Peyer's patch (tissue), 4 donors: Measurements from ENCODE around the gene GGT1. TPM values are rescaled to one million over a fixed set of nuclear protein-coding genes. Genes with fewer than 3 reads are reported as not detected.
A peak's percentile ranks its signal among the peaks of the same experiment; 100 is the strongest.
"Not testable (repeated sequence)": the region's sequence is repeated elsewhere in the genome, so short reads cannot be mapped to it uniquely, and the experiment has no call there.

Experiments
- DNase-seq, 3 donors: peaks; one replicate each; pipeline ENCODE4 v3.0.0-alpha.2; 2017 to 2019
- H3K27ac ChIP-seq, 4 donors: fragments of 200-600 bp; sonication (generic); one replicate each; pipeline ENCODE4 v1.5.1; 2016 to 2019
- H3K27me3 ChIP-seq, 2 donors: fragments of 200-600 bp; sonication (generic); one replicate each; pipeline ENCODE4 v1.5.1; 2019
- H3K36me3 ChIP-seq, 3 donors: fragments of 200-600 bp; sonication (generic); one replicate each; pipeline ENCODE4 v1.5.1; 2016 to 2019
- H3K4me1 ChIP-seq, 4 donors: fragments of 200-600 bp; sonication (generic); one replicate each; pipeline ENCODE4 v1.5.1; 2016 to 2019
- H3K4me3 ChIP-seq, 4 donors: fragments of 200-600 bp; sonication (generic); 1 replicate in 3 of 4; 2 replicates in 1 of 4; pipeline ENCODE4 v1.5.1; 2016 to 2019; ENCODE audit warnings: mild to moderate bottlenecking in 1 of 4
- H3K9me3 ChIP-seq, 4 donors: fragments of 200-600 bp; sonication (generic); one replicate each; pipeline ENCODE4 v1.5.1; 2016 to 2019; ENCODE audit warnings: mild to moderate bottlenecking in 1 of 4
- POLR2A ChIP-seq, 2 donors: fragments of 450-650 bp; IDR thresholded peaks; one replicate each; pipeline ENCODE4 v1.5.1; 2017; ENCODE audit warnings: antibody characterized with exemption in 2 of 2, mild to moderate bottlenecking in 2 of 2, moderate library complexity in 2 of 2
- total RNA-seq, 4 donors: library from RNA; depleted of rRNA; stranded (reverse); fragments of >200 nt; gene quantifications; one replicate each; pipeline ENCODE4 v1.1.0, GENCODE V29; 2016
- TF ChIP-seq, protein P1 (sequence below), 6 experiments: fragments of 450-650 bp in 4 of 6; fragments of 200-600 bp in 2 of 6; sonication (generic) in 1 of 6; IDR thresholded peaks; one replicate each; pipeline ENCODE4 v1.5.1; 2017 to 2019; ENCODE audit warnings: antibody characterized with exemption in 6 of 6, mild to moderate bottlenecking in 3 of 6, moderate library complexity in 1 of 6

The GGT1 gene
- total RNA-seq, 4 donors from 2014 or later, result 63.5 to 370 (median 238) TPM

DNA sequence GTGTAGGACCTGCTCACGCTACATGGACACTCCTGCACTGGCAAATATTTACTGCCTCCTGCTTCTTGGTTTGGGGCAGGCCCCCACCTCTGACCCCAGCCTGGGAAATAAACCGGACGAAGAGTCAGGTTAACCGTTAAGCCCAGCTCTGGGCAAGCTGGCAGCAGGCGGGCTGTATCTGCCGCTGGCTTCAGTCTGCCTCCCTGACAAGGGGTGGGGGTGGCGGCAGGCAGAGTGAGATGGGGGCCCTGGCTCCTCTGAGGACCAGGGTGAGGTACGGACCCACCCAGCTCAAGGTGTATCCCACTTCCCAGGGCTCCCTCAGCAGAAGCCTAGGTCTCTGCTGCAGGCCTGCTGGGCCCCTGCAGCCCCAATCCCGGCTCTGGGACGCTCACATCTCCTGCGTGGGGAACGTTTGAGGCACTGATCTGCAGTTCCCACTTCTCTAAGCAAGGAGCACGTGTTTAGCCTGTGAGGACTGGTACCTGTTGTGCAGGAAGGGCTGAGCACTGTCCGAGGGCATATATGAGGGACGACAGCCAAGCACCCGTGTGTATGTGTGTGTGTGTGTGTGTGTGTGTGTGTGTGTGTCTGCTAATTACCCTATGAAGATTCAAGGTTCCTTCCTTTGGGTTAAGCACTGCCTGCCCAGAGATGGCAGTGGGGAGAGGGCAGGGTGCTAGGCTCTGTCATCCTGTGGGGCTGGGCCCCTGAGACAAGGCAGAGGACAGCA lies 9.0 kb upstream of the GGT1 start:
- H3K27ac ChIP-seq, result peak overlapping the region in 3 of 4 donors; percentile 61 to 95 (median 88)
- no peak overlapping the region for H3K4me3 ChIP-seq
- DNase-seq, result peak in 2 of 3 donors; percentile 68 to 73
- H3K9me3 ChIP-seq, result no peaks in the 10 kb centered on the region
- peaks cover 0 to 22% (median 0%) of the 10 kb centered on the region in 4 donors for H3K4me1 ChIP-seq
- peaks cover 0 to 5% (median 0%) of the 10 kb centered on the region in 3 donors for H3K36me3 ChIP-seq
- H3K27me3 ChIP-seq, result no peaks in the 10 kb centered on the region
- TF ChIP-seq, protein P1, sequence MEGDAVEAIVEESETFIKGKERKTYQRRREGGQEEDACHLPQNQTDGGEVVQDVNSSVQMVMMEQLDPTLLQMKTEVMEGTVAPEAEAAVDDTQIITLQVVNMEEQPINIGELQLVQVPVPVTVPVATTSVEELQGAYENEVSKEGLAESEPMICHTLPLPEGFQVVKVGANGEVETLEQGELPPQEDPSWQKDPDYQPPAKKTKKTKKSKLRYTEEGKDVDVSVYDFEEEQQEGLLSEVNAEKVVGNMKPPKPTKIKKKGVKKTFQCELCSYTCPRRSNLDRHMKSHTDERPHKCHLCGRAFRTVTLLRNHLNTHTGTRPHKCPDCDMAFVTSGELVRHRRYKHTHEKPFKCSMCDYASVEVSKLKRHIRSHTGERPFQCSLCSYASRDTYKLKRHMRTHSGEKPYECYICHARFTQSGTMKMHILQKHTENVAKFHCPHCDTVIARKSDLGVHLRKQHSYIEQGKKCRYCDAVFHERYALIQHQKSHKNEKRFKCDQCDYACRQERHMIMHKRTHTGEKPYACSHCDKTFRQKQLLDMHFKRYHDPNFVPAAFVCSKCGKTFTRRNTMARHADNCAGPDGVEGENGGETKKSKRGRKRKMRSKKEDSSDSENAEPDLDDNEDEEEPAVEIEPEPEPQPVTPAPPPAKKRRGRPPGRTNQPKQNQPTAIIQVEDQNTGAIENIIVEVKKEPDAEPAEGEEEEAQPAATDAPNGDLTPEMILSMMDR (IDR thresholded peaks at IDR 0.05), result no peak
- TF ChIP-seq POLR2A (IDR thresholded peaks at IDR 0.05), result peak in 1 of 2 donors; percentile 38

DNA sequence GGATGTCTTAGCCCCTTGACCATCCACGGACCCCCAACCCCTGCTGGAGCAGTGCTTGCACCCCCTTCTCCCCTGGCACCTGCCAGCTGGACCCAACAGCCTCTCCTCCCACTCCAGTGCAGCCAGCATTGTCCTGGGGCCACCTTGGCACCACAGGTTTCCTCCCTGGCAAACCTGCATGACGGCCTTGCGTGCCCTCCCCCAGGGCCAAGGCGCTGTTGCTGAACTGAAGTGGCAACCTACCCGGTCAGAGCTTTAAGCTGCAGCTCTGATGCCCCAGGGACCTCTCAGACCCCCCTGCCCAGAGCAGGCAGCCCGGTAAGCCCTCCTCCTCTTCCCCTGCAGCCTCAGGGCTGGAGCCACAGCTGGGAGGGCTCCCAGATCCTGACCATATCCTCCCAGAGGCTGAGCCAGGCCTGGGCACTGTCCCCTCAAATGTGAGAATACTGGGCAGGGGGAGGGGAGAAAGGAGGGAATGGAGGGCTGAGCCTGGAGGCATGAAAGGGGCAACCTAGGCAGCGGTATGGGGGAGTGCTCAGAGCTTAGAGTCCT lies 8.3 kb upstream of the GGT1 start:
- DNase-seq, result no peak
- H3K27ac ChIP-seq, result peak overlapping the region in 1 of 4 donors; percentile 95
- no peak overlapping the region for H3K4me3 ChIP-seq
- peaks cover 0 to 22% (median 0%) of the 10 kb centered on the region in 4 donors for H3K4me1 ChIP-seq
- H3K27me3 ChIP-seq, result no peaks in the 10 kb centered on the region
- H3K36me3 ChIP-seq, result peaks cover 0 to under 1% (median 0%) of the 10 kb centered on the region in 3 donors
- no peaks in the 10 kb centered on the region for H3K9me3 ChIP-seq
- no peak for TF ChIP-seq POLR2A (IDR thresholded peaks at IDR 0.05)
- TF ChIP-seq, protein P1 (IDR thresholded peaks at IDR 0.05), result no peak

DNA sequence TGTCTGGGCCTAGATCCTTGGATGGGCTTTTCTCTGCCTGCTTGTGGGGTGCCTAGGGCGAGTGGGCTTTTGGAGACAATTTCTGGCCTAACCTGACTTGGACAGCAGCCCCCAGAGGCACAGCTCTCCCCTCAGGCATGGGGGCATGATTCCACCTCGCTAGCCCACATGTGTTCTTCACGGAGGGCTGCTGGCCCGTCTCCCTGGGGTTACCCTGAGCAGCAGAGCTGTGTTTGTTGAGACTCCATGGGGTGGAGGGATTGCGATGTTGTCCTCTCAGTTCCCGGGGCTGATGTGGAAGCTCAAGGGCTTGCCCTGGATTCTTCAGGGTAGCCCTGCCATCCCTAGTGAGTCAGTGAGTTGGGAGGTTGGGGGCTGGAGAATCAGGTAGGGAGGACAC lies 7.8 kb upstream of the GGT1 start:
- TF ChIP-seq POLR2A (IDR thresholded peaks at IDR 0.05), result no peak
- TF ChIP-seq, protein P1 (IDR thresholded peaks at IDR 0.05), result no peak
- H3K27ac ChIP-seq, result no peak overlapping the region

DNA sequence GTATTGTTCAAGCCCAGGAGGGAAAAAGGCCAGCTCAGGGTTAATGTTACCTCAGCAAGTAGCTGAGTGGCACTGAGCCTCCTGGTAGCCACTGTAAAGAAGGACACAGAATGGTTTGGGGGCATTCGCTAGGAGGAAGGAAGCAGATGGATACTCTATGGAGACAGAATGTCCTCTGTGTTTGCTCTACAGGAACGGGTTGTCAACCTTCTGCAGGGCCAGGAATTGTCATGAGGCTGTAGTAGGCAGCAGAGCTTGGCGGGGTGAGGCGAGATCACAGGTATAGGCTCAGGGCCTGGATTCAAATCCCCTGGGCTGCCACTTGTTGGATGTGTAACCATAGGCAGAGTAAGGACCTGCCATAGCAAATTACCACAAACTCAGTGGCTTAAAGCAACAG lies 7.1 kb upstream of the GGT1 start:
- Histone ChIP-seq H3K4me3 (no peak overlapping the region), H3K36me3 (no peaks in the 10 kb centered on the region), H3K4me1 (peaks cover 0 to 22% (median 0%) of the 10 kb centered on the region in 4 donors), H3K27ac (no peak overlapping the region), H3K9me3 (no peaks in the 10 kb centered on the region), H3K27me3 (no peaks in the 10 kb centered on the region)
- DNase-seq, result no peak
- TF ChIP-seq POLR2A (IDR thresholded peaks at IDR 0.05), result no peak

More for the DNA sequence above, 7.8 kb upstream of the GGT1 start:
- H3K36me3 ChIP-seq, result no peaks in the 10 kb centered on the region
- H3K4me1 ChIP-seq, result peaks cover 0 to 22% (median 0%) of the 10 kb centered on the region in 4 donors
- H3K27me3 ChIP-seq, result no peaks in the 10 kb centered on the region
- H3K4me3 ChIP-seq, result no peak overlapping the region
- no peaks in the 10 kb centered on the region for H3K9me3 ChIP-seq
- no peak for DNase-seq

DNA sequence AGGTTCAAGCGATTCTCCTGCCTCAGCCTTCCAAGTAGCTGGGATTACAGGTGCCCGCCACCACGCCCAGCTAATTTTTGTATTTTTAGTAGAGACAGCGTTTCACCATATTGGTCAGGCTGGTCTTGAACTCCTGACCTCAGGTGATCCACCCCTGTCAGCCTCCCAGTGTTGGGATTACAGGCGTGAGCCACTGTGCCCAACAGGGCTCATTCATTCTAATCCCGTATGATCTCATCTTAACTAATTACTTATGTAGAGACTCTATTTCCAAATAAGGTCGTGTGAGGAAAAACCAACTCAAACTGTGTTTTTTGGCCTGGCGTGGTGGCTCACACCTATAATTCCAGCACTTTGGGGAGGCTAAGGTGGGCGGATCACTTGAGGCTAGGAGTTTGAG lies 5.9 kb upstream of the GGT1 start:
- H3K4me1 ChIP-seq, result peaks cover 0 to 27% (median 4%) of the 10 kb centered on the region in 4 donors
- DNase-seq, H3K4me3 ChIP-seq, H3K36me3 ChIP-seq, H3K9me3 ChIP-seq, H3K27me3 ChIP-seq, H3K27ac ChIP-seq: not testable (repeated sequence)

DNA sequence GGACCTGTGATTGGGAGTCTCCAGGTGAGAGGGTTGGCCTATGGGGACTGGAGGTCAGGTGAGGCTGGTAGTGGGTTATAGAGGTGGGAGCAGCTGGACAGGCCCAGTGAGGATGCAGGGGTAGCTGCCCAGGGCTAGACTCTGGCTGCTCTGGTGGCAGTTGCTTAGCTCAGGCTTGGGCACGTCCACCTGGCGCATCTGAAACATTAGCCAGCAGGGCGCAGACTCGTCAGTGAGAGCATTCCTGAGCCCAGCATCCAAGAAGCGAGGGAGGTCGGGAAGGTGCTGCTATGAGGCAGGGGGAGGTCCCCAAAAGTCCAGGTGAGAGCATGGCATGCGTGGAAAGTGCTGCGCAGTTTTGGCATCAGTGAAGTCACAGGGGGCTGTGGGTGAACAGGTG lies 3.5 kb upstream of the GGT1 start:
- TF ChIP-seq, protein P1 (IDR thresholded peaks at IDR 0.05), result no peak
- TF ChIP-seq POLR2A (IDR thresholded peaks at IDR 0.05), result no peak
- H3K4me1 ChIP-seq, result peaks cover 0 to 20% (median 4%) of the 10 kb centered on the region in 4 donors
- H3K27ac ChIP-seq, result no peak overlapping the region
- DNase-seq, result no peak
- no peaks in the 10 kb centered on the region for H3K27me3 ChIP-seq
- H3K36me3 ChIP-seq, result no peaks in the 10 kb centered on the region
- H3K4me3 ChIP-seq, result no peak overlapping the region
- H3K9me3 ChIP-seq, result no peaks in the 10 kb centered on the region

DNA sequence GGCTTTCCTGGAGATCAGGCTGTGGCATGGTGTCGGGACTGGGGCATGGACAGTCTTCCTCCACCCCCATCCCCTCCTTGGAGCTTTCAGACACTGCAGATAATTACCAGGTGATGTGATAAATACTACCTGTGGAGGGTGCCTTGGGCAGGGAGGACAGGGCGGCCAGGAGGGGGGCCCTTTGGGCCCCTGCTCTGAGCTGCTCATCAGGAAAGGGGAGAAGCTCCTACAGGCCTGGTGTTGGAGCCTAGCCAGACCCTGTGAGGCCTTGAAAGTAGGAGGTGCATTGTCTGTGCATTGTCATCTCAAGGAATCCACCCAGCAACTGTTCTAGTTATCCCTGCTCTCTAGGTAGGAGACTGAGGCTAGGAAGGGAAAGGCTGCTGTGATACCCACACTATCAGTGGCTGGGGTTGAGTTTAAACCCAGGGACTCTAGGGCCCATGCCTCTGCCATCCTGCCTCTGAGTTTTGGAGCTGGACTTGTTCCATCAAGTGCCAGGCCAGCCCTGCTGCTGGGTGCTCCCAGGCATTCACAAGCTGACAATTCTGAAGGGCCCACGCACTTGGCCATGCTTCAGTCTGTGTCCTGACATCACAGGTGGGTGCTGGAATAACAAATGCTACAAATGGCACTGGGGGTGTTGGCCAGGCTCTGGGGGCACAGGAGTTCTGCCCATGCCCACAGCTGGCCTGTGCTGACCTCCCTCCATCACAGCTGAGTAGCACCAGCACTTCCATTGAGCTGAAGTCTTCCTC lies 2.9 kb upstream of the GGT1 start:
- Histone ChIP-seq H3K4me1 (peaks cover 0 to 20% (median 4%) of the 10 kb centered on the region in 4 donors), H3K27ac (peak overlapping the region in 1 of 4 donors; percentile 95)

More for the DNA sequence above, 2.9 kb upstream of the GGT1 start:
- not testable (repeated sequence) for H3K36me3 ChIP-seq, H3K4me3 ChIP-seq, H3K27me3 ChIP-seq, DNase-seq, H3K9me3 ChIP-seq
